Stimulated activated CD4-positive, alpha-beta T cell treated with anti-CD3 and anti-CD28 coated beads, Interleukin-15, amount 100 ng/mL, for 1 hour (primary cell): ENCODE results near the gene TTLL10.

Experiments
- DNase-seq, 2 donors: peaks; one replicate each; pipeline ENCODE4 v3.0.0-alpha.2; 2020; ENCODE audit warnings: low read depth in 1 of 2, low spot score in 1 of 2

TTLL10 gene, protein sequence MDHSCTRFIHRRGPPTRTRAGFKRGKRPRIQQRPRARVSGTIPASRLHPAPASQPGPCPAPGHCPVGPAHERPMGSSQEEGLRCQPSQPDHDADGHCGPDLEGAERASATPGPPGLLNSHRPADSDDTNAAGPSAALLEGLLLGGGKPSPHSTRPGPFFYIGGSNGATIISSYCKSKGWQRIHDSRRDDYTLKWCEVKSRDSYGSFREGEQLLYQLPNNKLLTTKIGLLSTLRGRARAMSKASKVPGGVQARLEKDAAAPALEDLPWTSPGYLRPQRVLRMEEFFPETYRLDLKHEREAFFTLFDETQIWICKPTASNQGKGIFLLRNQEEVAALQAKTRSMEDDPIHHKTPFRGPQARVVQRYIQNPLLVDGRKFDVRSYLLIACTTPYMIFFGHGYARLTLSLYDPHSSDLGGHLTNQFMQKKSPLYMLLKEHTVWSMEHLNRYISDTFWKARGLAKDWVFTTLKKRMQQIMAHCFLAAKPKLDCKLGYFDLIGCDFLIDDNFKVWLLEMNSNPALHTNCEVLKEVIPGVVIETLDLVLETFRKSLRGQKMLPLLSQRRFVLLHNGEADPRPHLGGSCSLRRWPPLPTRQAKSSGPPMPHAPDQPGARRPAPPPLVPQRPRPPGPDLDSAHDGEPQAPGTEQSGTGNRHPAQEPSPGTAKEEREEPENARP

DNA sequence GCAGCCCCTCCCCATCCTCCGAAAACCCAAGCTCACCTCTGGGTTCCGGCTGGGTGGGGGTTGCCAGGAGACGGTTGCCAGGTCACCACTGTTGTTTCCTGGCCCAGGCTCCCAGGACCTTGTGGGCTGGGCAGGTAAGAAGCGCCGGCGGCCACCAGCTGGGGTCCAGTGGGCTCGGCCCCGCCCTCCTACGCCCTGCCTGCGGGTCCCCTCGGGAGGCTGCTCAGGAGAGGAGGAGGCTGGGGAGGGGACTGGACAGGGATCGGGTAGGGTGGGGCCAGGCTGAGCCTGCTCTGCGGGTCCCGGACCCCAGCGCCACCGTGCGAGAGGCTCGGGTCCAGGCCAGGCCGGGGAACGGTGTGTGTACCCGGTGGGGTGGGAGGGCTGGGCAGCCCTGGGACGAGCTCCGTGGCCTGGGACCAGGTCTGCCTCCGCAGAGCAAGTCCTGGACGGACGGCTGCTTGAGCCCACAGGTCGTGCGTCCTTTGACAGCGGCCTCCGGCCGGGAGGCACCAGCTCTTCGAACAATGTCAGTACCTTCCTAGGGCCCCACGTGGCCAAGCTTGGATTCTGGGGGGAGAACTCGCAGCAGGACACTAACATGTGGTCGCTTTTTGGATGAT, at the start of gene TTLL10:
TTLL10 (plus strand) TSS at position 88 of the 623 bp plus-strand sequence. CDS start 5,336 bp downstream, outside the sequence.
- DNase-seq = no peak

DNA sequence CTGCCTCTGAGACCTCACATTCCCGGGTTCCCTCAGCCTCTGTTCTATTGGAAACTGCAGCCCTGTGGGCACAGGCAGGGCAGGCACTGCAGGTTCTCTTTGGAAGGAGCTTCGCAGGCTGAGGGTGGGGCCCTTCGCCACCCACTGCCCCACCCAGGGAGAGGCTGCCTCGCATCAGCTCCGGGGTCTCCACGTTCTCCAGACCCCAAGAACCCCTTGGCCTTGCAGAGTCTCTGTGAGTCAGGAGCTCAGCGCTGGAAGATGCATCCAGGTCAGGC, 49.2 kb upstream of the TTLL10 start:
- no peak for DNase-seq

DNA sequence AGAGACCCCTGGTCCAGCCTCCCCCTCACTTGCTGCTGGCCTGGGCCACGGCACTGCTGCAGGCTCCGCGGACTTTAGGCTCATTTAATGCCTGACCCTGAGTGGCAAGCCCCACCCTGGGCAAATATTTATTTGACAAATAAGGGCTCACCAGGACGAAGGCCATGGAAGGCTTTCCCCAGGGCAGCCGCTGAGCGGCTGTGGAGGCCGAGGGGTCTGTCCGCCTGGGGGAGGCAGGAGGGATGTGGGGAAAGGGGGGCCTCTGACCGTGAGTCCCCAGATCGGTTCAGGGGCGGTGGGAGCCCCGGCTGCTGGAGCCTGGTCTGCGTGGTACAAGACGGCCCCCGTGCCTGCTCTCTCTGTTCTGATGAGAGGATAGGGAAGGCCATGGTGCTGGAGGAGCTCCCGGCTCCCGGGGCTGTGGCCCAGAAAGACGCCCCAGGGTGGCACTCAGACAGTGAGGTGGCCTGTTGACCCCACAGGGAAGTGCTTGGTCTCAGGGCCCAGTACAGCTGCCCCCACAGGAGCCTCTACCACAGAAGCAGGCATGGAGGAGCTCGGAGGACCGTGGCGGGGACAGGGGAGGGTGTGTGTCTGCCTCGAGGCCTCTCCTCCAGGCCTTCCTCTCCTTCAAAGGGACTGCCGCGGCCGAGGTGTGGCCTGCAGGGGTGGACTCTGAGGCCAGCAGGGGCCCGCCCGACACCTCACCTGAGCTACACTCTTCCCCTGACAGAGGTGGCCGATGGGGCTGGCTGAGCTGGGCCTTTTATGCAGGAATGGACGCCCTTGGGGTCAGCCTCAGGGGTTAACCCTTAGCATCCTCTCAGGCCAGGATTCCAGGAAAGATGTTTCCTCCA, 48.7 kb upstream of the TTLL10 start:
- DNase-seq = no peak

DNA sequence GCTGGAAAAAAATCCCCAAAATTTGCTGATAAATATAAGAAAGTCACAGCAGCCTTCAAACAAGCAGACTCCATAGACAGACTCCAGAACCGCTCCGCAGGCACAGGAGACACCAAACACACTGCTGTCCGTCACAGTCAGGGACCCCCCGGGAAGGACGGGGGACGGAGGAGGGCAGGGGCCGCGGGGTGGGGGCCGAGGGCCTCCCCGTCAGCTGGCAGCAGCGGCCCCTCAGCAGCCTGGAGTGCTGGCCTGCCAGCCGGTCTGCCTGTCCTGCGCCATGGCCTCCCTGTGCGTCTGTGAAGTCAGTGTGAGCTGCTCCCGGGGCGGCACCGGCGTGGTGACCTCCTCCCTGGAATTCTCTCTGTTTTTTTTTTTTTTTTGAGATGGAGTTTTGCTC, 47.7 kb upstream of the TTLL10 start:
- DNase-seq = no peak

DNA sequence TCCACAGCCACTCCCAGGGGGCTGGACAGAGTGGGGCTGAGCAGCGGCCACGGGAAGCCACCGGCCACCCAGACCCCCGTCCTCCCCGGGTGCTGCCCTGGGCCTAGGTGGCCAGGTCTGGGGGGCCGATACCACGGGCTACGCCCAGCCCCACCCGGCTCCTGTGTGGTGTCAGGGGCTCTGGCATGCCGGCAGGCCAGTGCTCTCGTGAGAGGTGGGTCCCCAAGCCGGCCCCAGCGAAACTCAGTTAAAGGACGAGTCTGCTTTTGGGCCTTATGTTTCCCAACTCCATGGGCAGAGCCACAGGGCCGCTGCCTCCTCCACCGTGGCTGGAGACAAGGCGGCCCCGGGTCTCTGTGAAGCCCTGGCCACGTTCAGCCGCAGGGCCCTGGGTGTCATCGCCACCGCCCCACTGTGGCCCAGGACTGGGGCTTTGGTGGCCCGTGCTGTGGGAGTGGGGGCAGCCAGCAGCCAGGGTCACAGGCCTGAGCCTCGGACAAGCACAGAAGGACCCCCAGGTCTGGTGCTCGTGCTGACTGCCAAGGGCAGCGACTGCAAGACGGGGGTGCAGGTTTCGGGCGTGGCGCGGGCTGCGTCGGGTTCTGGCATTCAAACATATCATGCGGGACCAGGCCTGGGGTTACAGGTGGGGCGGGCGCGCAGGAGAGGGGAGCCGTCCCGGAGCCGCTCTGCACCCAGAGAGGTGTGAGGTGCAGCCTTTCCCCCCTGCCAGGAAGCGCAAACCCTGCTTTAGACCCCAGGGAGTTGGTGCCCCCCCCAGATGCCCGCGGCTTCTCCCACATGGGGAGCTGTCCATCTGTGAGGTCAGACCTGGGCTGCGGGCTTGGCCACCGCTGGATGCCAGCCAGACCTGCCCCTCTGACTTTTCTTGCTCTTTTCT, 45.9 kb upstream of the TTLL10 start:
- DNase-seq = no peak

DNA sequence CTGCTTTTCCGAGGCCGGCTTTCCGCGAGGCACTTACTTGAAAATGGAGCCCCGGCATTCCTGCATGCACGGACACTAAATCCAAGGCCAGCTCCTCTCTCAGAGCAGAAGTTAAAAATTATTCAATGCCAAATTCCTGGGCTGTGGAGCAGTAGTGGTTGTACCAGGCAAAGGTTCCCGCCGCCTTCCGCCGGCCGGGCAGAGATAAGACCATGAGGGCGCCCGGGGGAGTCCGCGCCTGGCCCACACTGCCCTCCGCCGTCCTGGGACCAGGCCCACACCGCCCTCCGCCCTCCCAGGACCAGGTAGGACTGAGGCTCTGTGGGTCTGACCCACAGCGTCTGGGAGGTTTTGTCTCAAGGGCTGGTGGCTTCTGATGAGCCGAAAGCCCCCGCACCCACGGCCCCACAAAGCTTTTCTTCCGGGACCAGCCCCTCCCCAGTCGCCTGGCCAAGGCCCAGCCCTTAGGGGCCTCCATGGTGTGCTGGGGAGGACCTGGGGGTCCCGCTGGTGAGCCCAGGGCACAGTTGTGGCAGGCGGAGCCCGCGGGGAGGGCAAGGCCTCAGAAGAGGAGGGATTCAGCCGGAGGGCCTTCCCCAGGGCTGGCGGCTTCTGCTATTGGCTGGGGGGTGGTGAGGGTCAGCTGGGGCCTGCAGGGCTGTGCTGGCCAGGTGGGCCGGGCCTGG, 45.1 kb upstream of the TTLL10 start:
- no peak for DNase-seq

DNA sequence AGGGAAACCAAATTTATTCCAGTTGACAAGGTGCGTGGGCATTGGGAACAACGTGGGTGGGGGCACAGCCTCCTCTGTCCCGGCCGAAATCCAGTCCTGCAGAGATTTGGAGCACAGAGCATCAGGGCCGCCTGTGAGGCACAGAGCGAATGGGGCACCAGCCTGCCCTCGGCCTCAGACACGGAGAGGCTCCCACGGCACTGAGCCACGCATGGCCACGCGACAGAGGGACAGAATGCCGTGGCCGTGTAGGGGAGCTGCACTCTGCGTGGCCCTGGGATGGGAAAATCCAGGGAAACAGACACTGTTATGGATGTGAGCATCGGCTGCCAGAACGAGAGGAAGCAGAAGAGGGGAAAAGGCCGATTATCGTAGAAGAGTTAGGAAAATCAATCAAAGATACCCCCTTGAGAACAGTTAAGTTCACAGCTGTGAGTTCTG, 44.3 kb upstream of the TTLL10 start:
- no peak for DNase-seq

DNA sequence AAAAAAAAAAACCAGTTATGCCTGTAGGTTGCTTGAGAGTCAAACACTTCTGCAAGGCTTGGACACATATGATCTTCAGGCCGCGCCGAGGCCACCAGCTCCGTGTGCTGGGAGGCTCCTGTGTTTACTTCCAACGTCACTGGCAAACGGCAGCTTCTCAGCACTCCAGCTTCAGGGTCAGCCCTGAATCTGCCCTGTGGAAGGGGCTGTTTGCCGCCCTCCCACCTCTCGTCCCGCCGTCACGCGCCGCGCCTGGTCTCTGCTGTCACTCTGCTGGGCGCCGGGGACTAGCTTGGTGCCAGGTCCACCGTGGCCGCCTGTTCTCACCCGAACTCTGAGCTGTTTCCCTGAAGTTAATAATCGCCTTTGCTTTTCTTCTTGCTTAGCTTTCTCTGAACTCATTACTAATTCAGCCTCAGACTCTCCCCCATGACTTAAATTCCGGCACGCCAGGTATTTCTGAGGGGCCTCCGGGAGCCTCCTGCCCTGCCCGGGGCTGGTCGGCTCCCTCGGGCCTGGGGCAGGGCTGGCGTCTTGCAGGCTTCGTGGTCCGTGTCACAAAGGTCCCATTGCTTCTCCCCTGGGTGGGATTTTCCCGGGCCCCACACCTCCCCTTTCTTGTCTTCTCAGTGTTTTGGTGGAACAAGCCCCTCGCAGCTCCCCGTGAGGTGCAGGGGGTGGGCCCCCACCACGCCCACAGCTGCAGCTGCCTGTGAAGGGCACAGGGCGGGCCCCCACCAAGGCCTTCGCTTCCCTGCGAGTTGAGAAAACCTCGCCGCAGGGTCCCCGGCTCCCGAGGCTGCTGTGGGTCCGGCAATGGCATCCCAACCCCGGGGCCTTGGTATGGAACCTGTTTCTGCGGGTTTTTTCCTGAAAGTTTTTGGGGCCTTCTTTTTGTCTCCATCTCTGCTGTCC, 43.2 kb upstream of the TTLL10 start:
- no peak for DNase-seq

DNA sequence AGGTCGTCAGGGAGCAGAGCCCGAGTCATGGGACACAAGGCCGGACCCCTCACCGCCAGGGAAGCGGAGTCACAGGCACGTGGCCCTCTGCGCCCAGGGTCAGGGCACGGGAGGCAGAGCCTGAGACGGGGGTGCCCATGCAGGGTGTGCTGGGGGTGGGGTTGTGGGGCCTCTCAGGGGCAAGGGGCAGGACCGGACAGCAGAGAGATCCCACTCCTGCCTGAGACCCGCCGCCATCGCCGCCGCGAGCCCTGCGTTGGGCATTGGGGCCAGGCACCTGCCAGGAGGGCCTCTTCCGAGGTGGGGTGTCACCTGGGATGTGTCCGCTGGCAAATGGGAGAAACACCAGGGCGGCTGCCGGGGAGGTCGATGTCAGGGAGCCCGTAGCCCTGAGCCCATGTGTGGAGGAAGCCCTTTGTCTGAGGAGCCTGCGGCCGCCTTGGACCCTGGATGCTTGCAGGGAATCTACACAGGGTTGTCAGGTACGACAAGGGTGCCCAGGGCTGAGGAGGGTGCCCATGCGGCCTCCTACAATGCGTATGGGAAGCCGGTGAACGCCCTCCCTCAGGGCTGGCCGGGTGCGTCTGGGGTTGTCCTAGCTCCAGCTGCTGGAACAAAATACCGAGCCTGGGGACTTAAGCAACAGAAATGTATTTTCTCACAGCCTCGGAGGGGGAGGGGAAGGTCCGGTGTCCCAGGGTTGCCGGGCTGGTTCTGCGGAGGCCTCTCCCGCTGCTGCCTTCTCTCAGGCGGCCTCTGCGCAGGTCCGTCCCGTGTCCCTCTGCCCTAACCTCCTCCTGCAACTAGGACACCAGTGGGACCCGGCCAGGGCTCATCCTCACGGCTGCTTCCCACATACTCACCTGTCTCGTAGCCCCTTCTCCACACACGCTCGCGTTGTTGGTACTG, 41.4 kb upstream of the TTLL10 start:
- DNase-seq = no peak

DNA sequence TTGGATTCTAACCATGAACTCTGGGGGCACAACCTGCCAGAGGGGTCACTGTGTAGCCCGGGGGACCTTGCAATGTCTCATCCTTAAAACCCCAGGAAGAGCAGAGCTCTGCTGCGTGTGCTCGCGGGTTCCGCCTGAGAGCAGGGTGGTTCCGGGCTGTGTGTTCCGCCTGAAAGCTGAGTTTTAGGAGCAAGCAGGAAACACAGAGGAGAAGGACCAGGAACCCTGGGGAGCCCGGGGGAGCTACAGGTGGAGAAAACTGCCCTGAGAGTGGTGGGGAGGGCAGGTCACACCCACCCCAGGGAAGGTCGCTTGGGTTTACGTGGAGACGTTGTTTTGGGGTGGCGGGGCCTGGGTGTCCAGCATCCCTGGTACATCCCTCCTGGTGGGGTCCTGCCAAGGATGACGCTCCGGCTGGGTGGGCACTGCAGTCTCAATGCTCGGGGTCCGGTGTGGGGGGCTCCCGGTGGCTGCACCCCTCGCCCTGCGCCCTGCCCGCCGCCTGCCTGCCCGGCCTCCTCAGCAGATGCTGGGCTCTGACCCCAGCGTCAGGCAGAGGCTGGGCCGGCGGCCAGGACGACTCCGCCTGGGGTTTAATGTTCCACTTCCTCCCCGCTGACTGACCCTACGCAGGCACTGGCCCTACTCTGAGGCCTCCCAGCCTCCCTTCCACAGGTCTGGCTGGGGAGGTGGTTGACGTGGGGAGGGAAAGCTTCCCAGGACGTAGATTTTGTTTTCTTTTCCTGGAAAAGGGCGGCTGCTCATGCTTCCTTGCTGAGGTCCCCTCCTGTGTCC, 40.5 kb upstream of the TTLL10 start:
- no peak for DNase-seq

DNA sequence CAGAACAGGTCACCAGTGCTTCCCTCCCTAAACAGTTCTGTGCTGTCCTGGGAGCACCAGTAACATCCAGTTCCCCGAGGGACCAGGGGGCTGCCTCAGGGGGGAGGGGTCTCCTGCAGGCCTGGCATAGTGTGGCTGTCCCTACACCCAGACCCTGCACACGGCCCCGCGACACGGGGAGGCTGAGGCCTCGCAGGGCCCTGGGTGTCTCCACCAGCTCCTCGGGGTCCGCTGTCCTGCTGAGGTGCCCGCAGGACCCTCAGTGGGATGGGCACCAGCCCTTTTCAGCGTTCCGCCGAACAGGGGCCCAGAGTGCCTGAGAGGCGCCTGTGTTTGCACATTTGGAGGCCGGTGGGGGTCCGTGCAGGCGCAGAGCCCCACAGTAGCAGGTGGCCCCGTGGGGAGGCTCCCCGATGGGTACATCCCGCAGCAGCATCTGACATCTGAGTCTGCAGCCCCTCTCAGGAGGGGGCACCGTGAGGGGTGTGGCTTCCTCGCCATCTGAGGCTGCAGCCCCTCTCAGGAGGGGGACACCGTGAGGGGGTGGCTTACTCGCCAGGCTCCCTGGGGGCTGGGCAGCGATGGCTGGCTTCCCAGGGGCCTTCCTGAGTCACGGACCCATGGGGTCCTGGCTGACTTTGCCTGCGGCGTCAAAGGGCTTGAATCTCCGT, 39.2 kb upstream of the TTLL10 start:
- DNase-seq = no peak

DNA sequence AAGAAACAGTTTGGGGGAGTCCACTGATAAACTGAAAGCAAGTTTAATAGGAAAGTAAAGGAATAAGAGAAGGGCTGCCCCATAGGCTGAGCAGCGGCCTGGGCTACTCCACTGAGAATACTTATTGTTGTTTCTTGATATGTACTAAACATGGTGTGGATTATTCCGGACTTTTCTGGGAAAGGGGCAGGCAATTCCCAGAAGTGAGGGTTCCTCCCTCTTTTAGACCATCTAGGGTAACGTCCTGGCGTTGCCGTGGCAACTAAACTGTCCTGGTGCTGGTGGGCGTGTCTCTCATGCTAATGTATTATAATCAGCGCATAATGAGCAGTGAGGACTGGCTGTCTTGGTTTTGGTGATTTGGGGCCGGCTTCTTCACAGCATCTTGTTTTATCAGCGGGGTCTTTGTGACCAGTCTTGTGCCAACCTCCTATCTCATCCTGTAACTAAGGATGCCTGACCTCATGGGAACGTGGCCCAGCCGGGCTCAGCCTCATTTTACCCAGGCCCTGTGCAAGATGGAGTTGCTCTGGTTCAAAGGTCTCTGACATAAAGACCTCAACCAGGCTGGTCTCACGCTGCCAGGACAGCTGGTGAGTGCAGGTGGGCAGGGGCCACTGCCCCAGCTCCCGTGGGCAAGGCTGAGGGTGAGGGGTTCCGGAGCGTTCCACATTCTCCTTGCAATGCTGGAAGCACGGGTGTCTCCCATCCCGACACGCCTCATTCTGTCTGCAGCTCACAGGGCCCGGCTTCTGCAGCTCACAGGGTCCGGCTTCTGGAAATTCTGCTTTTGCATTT, 38.1 kb upstream of the TTLL10 start:
- DNase-seq = no peak

DNA sequence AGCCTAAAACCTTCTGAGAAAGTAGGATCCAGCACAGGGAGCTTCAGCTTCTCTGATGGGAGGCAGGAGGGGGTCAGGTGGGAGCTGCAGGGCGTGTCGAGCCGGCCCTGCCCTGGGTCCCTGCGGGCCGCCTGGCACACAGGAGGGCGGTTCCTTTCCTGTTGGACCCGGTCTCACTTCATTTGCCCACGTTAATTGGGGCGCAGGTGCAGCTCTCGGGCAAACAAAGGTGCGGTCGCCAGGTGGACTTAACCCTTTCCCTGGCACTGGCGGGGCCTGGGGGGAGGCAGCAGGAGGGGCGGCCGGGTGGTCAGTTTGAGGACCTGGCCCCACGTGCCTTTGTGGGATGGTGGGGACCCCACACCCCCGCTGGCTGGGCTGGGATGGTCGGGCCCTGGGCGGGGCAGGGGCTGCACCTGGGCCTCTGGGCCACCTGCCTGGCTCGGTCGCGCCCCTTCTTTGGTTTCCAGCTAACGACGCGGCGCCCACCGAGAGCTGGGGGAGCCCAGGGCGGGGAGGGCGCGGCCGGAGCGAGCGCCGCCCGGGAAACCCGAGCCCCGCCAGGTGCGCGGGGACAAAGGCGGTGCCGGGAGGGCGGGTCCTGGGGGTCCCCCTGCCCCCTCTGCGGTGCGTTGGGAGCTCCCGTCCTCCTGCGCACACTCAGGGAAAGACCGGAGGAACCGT, 37.0 kb upstream of the TTLL10 start:
- DNase-seq = no peak

DNA sequence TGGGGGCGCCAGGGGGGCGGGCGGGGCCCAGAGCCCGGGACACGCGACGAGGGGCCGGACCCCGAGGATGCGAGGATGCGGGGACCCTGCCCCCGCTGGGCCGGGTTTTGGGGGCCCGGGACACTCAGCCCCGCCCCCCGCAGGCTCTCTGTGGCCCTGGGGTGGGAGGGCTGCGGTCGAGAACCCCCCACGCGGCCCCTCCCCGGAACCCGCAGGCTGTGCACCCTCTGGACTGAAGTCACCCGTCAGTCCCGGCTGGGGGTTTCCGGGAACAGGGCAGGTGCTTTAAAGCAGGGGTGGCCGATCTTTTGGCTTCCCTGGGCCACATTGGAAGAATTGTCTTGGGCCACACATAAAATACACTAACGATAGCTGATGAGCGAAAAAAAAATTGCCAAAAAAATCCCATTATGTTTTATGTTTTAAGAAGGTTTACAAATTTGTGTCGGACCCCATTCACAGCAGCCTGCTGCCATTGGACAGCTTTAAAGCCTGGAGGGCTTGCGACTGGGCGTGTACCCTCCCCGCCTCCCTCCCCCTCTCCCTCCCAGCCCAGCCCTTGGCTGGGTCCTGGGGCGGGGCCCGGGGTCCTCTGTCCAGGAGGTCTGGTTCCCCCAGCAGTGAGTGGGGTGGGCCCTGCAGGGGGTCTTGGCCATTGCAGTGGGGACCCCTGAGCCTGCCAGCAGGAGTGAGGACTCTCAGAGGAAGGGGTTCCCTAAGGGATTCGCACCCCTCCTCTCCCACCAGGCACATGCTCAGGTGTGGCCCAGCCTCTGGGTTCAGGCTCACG, 36.2 kb upstream of the TTLL10 start:
- DNase-seq = peak; percentile 48 to 64
